Measurements from ENCODE around the gene LMTK3.

Gene LMTK3

DNA sequence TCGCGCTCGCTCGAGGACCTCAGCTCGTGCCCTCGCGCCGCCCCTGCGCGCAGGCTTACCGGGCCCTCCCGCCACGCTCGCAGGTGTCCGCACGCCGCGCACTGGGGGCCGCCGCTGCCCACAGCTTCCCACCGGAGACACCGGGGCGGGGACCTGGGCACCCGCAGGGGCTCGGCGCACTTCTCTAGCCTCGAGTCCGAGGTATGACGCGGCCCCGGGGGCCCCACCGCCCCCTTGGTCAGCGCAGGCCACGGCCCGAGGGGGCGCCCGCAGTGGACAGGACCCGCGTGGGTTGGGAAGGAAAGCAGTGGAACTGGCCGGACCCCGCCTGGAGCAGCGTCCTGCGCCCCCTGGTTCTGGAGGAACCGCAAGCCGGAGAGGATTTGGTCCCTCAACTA lies 67.9 kb downstream of the LMTK3 start:
- DNase-seq, result no peak

DNA sequence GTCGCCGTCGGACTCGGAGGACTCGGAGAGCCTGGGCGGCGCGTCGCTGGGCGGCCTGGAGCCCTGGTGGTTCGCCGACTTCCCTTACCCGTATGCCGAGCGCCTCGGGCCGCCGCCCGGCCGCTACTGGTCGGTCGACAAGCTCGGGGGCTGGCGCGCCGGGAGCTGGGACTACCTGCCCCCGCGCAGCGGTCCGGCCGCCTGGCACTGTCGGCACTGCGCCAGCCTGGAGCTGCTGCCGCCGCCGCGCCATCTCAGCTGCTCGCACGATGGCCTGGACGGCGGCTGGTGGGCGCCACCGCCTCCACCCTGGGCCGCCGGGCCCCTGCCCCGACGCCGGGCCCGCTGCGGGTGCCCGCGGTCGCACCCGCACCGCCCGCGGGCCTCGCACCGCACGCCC lies 68.4 kb downstream of the LMTK3 start:
- DNase-seq, result no peak

DNA sequence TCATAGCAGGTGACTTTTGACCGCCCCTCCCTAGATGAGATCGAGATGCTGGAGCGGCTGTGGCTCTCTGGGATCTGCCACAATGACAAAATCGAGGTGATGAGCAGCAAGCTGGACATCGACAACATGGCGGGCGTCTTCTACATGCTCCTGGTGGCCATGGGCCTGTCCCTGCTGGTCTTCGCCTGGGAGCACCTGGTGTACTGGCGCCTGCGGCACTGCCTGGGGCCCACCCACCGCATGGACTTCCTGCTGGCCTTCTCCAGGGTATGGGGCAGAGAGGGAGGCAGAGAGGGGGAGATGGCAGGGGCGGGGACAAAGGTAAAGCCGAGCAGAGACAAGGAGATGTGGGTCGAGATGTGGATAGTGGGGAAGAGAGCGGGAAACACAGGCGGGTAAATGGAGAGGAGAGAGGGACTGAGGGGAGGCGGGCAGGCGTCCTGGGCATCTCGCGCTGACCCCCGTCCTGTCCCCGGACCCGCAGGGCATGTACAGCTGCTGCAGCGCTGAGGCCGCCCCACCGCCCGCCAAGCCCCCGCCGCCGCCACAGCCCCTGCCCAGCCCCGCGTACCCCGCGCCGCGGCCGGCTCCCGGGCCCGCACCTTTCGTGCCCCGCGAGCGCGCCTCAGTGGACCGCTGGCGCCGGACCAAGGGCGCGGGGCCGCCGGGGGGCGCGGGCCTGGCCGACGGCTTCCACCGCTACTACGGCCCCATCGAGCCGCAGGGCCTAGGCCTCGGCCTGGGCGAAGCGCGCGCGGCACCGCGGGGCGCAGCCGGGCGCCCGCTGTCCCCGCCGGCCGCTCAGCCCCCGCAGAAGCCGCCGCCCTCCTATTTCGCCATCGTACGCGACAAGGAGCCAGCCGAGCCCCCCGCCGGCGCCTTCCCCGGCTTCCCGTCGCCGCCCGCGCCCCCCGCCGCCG lies 69.3 kb downstream of the LMTK3 start:
- no peak for DNase-seq

DNA sequence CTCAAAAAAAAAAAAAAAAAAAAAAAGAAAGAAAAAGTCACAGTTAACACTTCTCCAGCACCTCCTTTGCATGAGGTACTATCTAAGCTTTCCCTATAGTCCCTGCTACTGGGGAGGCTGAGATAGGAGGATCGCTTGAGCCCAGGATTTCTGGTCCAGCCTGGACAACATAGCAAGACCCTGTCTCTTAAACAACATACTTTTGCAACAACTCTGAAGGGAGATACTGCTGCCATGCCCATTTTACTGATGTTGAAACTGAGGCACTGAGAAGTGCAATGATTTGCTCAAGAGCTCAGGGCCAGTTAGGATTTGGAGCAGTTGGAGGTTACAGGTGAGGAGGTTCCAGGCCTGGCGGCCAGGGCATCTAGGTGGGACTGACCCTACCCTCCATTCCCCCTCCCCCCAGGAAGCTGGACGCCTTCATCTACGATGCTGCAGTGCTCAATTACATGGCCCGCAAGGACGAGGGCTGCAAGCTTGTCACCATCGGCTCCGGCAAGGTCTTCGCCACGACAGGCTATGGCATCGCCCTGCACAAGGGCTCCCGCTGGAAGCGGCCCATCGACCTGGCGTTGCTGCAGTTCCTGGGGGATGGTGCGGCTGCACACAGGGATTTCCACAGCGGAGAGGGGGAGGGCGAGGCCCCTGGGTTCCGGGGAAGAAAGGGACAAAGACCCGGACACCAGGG lies 70.1 kb downstream of the LMTK3 start:
- no peak for DNase-seq

DNA sequence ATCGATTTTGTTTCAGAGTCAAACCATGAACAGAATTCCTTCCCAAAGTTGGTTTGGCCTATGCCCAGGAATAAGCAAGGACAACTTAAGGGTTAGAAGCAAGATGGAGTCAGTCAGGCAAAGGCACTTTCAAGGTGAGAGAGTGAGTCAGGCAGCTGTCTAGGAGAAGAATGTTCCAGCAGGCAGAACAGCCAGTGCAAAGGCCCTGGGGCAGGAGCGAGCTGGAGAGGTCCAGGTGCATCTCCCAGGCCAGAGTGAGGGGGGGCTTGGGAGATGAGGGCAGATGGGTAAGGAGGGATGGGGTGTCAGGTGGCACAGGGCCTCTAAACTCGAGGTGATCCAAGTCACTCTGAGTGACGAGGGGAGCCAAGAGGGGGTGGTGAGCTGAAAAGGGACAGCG lies 75.0 kb downstream of the LMTK3 start:
- no peak for DNase-seq

Measured in NCI-H1048 (cell line).